ENCODE measurements around the gene TMEM41B.
"Not testable (repeated sequence)": the region's sequence is repeated elsewhere in the genome, so short reads cannot be mapped to it uniquely, and the experiment has no call there.

The TMEM41B gene

GRCh38 chr11:9260838-9261146, 53.6 kb downstream of the TMEM41B start:
- DNase-seq (ENCODE audit: low read depth in 2 of 2): not testable (repeated sequence)

- DNase-seq (ENCODE audit: low read depth in 2 of 2): no peak
These were observed 54.2 kb downstream of the TMEM41B start for GRCh38 chr11:9259981-9260837.

DNA sequence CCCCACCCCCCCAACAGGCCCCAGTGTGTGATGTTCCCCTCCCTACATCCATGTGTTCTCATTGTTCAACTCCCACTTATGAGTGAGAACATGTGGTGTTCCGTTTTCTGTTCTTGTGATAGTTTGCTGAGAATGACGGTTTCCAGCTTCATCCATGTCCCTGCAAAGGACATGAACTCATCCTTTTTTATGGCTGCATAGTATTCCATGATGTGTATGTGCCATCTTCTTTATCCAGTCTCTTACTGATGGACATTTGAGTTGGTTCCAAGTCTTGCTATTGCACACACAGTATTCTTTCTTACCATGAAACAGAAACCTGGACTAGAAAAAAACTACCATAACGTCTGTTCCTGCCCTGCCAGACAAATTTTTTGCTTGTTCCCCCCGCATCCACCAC, 56.1 kb downstream of the TMEM41B start:
- not testable (repeated sequence) for DNase-seq (ENCODE audit: low read depth in 2 of 2)

DNA sequence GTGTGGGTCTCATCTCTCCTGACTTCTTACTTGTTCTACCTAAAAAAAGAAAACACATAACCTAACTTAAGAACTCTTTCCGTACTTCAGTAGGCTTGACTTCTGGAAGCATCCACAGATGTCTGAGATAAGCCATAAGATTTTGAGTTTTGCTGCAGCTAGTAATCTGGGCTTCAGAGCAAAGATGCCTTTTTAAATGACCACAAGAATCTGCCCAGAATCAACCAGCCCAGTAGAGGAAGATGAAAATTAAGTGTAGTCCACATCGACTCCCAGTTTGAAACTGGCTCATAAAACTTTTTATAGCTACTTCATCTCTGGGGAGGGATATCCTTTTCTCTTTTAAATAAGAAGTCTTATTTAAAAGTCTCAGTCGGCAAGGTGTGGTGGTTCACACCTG, 60.0 kb downstream of the TMEM41B start:
- DNase-seq (ENCODE audit: low read depth in 2 of 2): no peak

- DNase-seq (ENCODE audit: low read depth in 2 of 2): no peak
These were observed 61.3 kb downstream of the TMEM41B start for GRCh38 chr11:9253086-9253485.

- no peak for DNase-seq (ENCODE audit: low read depth in 2 of 2)
These were observed 63.1 kb downstream of the TMEM41B start for GRCh38 chr11:9251311-9251710.

GRCh38 chr11:9250139-9250582, 64.2 kb downstream of the TMEM41B start:
- DNase-seq (ENCODE audit: low read depth in 2 of 2): peak; percentile 10 to 22

DNA sequence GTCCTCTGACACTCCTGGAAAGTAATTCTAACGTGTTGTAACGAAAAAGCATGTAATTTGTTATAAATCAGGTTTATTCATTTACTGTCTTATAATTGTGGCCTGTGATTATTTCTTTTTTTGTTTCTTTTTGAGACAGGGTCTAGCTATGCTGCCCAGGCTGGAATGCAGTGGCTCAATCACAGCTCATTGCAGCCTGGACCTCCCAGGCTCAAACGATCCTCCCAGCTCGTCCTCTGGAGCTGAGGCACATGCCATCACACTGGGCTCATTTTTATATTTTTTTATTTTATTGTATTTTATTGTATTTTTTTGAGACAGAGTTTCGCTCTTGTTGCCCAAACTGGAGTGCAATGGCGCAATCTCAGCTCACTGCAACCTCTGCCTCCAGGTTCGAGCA, 65.1 kb downstream of the TMEM41B start:
- no peak for DNase-seq (ENCODE audit: low read depth in 2 of 2)

GRCh38 chr11:9247863-9248262, 66.5 kb downstream of the TMEM41B start:
- DNase-seq (ENCODE audit: low read depth in 2 of 2): no peak

- not testable (repeated sequence) for DNase-seq (ENCODE audit: low read depth in 2 of 2)
These were observed 78.2 kb downstream of the TMEM41B start for GRCh38 chr11:9236242-9236641.

- DNase-seq (ENCODE audit: low read depth in 2 of 2): no peak
These were observed 81.9 kb downstream of the TMEM41B start for GRCh38 chr11:9232482-9232881.

DNA sequence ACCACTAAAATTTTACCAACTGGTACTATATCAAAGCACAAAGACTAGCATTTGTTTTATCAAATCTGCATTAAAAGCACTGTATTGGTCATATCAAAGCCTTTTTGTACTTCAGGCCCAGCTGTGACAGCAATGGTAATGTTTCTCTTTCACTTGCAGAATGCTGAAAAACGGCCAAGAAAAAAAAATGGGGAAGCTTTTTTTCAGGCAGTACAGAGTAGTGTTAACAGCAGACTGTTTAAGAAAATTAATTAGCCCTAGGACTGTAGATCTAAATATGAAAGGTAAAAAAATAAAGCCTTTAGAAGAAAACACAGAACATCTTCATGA, 82.6 kb downstream of the TMEM41B start:
- DNase-seq (ENCODE audit: low read depth in 2 of 2): no peak

Data from stimulated activated CD8-positive, alpha-beta memory T cell treated with anti-CD3 and anti-CD28 coated beads, Interleukin-7, amount 100 ng/mL, for 4 hours (primary cell).